Loucy (cell line): ENCODE measurements around the gene VAV1.

Source experiments
- CTCF ChIP-seq: fragments of 200-600 bp; sonication (generic); conservative IDR thresholded peaks from 2 replicates; pipeline ENCODE4 v1.5.1; 2014; ENCODE audit warnings: mild to moderate bottlenecking, antibody characterized with exemption, low read length
- EZH2phosphoT487 ChIP-seq: fragments of 200-600 bp; IDR thresholded peaks from 2 replicates; pipeline ENCODE4 v1.6.1; 2018; ENCODE audit warnings: antibody characterized with exemption, mild to moderate bottlenecking, moderate library complexity, borderline replicate concordance

- TF ChIP-seq CTCF (no peak), EZH2phosphoT487 (no peak)
These were observed 44.7 kb downstream of the VAV1 start for GRCh38 chr19:6817179-6817578.
